CD14-positive monocyte (primary cell): Measurements from ENCODE around the gene USP17L21. TPM values are rescaled to one million over a fixed set of nuclear protein-coding genes. Genes with fewer than 3 reads are reported as not detected.
A peak's percentile ranks its signal among the peaks of the same experiment; 100 is the strongest.
"Not testable (repeated sequence)": the region's sequence is repeated elsewhere in the genome, so short reads cannot be mapped to it uniquely, and the experiment has no call there.

Source experiments
- DNase-seq, 3 donors: peaks; one replicate each; pipeline ENCODE4 v3.0.0-alpha.2; 2011 to 2022
- H2AFZ ChIP-seq: 2 replicates; pipeline ENCODE4 v1.6.0; 2012; ENCODE audit warnings: mild to moderate bottlenecking, low read depth, low read length, inconsistent platforms; ENCODE audit not compliant: insufficient read depth, poor library complexity, severe bottlenecking
- H3K27ac ChIP-seq, 2 donors: 1 replicate in 1 of 2; 2 replicates in 1 of 2; pipeline ENCODE4 v1.5.1; 2012 to 2013; ENCODE audit warnings: low read length in 2 of 2, control low read depth in 1 of 2, inconsistent platforms in 1 of 2, low read depth in 1 of 2, mild to moderate bottlenecking in 1 of 2
- H3K27me3 ChIP-seq, 2 donors: one replicate each; pipeline versions ENCODE4 v1.6.0 to v1.6.1; 2011 to 2013; ENCODE audit warnings: low read length in 2 of 2; ENCODE audit not compliant: control insufficient read depth in 2 of 2, insufficient read depth in 2 of 2
- H3K36me3 ChIP-seq, 2 donors: replicated peaks in 1 of 2; 1 replicate in 1 of 2; 2 replicates in 1 of 2; pipeline versions ENCODE4 v1.5.1 to v1.6.1; 2012 to 2013; ENCODE audit warnings: low read length in 2 of 2, control low read depth in 1 of 2, inconsistent platforms in 1 of 2, mild to moderate bottlenecking in 1 of 2; ENCODE audit not compliant: insufficient read depth in 2 of 2, control insufficient read depth in 1 of 2
- H3K4me1 ChIP-seq, 2 donors: 1 replicate in 1 of 2; 2 replicates in 1 of 2; pipeline versions ENCODE4 v1.5.1 to v1.6.1; 2012 to 2013; ENCODE audit warnings: low read length in 2 of 2, control low read depth in 1 of 2, inconsistent platforms in 1 of 2, mild to moderate bottlenecking in 1 of 2, moderate library complexity in 1 of 2; ENCODE audit not compliant: insufficient read depth in 2 of 2, control insufficient read depth in 1 of 2
- H3K4me2 ChIP-seq: replicated peaks from 2 replicates; pipeline ENCODE3; 2012; ENCODE audit warnings: low read length, moderate library complexity, mild to moderate bottlenecking; ENCODE audit not compliant: poor library complexity, severe bottlenecking; ENCODE audit errors: extremely low read depth
- H3K4me3 ChIP-seq, 3 experiments: fragments of 200-600 bp in 1 of 3; sonication (generic) in 1 of 3; replicated peaks in 1 of 3; 1 replicate in 2 of 3; 2 replicates in 1 of 3; pipeline ENCODE4 v1.5.1; 2011 to 2013; ENCODE audit warnings: low read length in 3 of 3, mild to moderate bottlenecking in 3 of 3, control low read depth in 2 of 3, low read depth in 2 of 3, inconsistent platforms in 1 of 3, moderate library complexity in 1 of 3
- H3K79me2 ChIP-seq: 2 replicates; pipeline ENCODE4 v1.6.0; 2012; ENCODE audit warnings: mild to moderate bottlenecking, control low read depth, inconsistent platforms, low read length, moderate library complexity; ENCODE audit not compliant: insufficient read depth
- H3K9ac ChIP-seq: 2 replicates; pipeline ENCODE4 v1.6.0; 2017; ENCODE audit warnings: low read length, mild to moderate bottlenecking; ENCODE audit not compliant: insufficient read depth, poor library complexity, severe bottlenecking
- H3K9me3 ChIP-seq, 2 donors: replicated peaks in 1 of 2; 1 replicate in 1 of 2; 2 replicates in 1 of 2; pipeline versions ENCODE4 v1.5.1 to v1.6.1; 2012 to 2013; ENCODE audit warnings: low read length in 2 of 2, control low read depth in 1 of 2; ENCODE audit not compliant: control insufficient read depth in 1 of 2, insufficient read depth in 1 of 2
- H4K20me1 ChIP-seq: 2 replicates; pipeline ENCODE4 v1.6.0; 2012; ENCODE audit warnings: mild to moderate bottlenecking, low read length, control low read depth, moderate library complexity; ENCODE audit not compliant: insufficient read depth
- H3K27ac Mint-ChIP-seq, 7 donors: one replicate each; pipeline ENCODE4 v1.8.0; 2020; ENCODE audit warnings: mild to moderate bottlenecking in 7 of 7, mixed read lengths in 7 of 7, moderate library complexity in 6 of 7, inconsistent platforms in 2 of 7
- H3K27me3 Mint-ChIP-seq, 3 donors: one replicate each; pipeline ENCODE4 v1.8.0; 2021 to 2022; ENCODE audit warnings: low read depth in 3 of 3, mild to moderate bottlenecking in 3 of 3, mixed read lengths in 3 of 3, moderate library complexity in 3 of 3, inconsistent platforms in 1 of 3
- H3K36me3 Mint-ChIP-seq, 2 donors: one replicate each; pipeline ENCODE4 v1.8.0; 2020; ENCODE audit warnings: mixed read lengths in 2 of 2, inconsistent platforms in 1 of 2, mild to moderate bottlenecking in 1 of 2
- H3K4me1 Mint-ChIP-seq: one replicate; pipeline ENCODE4 v1.8.0; 2020; ENCODE audit warnings: mild to moderate bottlenecking, mixed read lengths
- H3K4me3 Mint-ChIP-seq, 2 donors: one replicate each; pipeline ENCODE4 v1.8.0; 2020; ENCODE audit warnings: mild to moderate bottlenecking in 2 of 2, mixed read lengths in 2 of 2, moderate library complexity in 1 of 2
- H3K9me3 Mint-ChIP-seq, 7 donors: one replicate each; pipeline ENCODE4 v1.8.0; 2020 to 2022; ENCODE audit warnings: mixed read lengths in 7 of 7, mild to moderate bottlenecking in 6 of 7, moderate library complexity in 6 of 7, inconsistent platforms in 2 of 7
- WGBS: methylation state at CpG from one replicate; pipeline ENCODE4 v1.1.5; 2013; ENCODE audit warnings: missing lambda C conversion rate; ENCODE audit not compliant: insufficient coverage; 5-methylcytosine and 5-hydroxymethylcytosine counted together
- intact Hi-C, 2 donors: fragments of 100-400 bp; cut with micrococcal nuclease; formaldehyde crosslinking; loops; one replicate each; pipeline versions ENCODE4 v1.15.0 to v1.15.1; 2023
- polyA plus RNA-seq, 3 donors: library from polyadenylated mRNA; depleted of rRNA in 1 of 3; unstranded in 2 of 3; stranded (reverse) in 1 of 3; fragments of 300-500 nt in 2 of 3; fragments of >200 nt in 1 of 3; fragmentation: Illumina TruSeq in 2 of 3; gene quantifications; 1 replicate in 2 of 3; 2 replicates in 1 of 3; pipeline ENCODE4 v1.2.3, GENCODE V29; 2012 to 2021

USP17L21 gene
- polyA plus RNA-seq, 3 donors, result not detected

DNA sequence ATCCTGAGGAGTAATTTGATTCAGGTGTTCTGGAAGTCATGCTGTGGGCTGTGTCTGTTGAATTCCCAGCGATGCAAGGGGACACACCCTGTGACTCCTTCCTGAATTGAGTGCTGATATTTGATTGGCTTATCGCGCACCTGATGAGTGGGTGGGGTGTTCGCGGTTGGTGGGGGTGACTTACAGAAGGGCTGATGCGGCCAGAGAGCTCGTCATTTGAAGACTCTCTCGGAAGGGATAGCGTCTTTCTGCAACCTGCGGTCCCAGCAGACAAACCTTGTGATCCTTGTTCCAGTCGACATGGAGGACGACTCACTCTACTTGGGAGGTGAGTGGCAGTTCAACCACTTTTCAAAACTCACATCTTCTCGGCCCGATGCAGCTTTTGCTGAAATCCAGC lies 19.1 kb upstream of the USP17L21 start, which contains the start of gene USP17L17:
USP17L17 (plus strand) TSS at position 301 of the 400 bp plus-strand sequence; CDS start at position 301, 0 bp downstream.
- H3K79me2 ChIP-seq, H3K9me3 Mint-ChIP-seq, H2AFZ ChIP-seq, H3K9me3 ChIP-seq, H4K20me1 ChIP-seq, H3K27ac ChIP-seq, H3K36me3 Mint-ChIP-seq, H3K4me2 ChIP-seq, DNase-seq, H3K27me3 ChIP-seq, H3K27ac Mint-ChIP-seq, intact Hi-C loops, H3K4me3 Mint-ChIP-seq, H3K4me1 ChIP-seq, H3K9ac ChIP-seq, H3K27me3 Mint-ChIP-seq, H3K36me3 ChIP-seq, H3K4me1 Mint-ChIP-seq, H3K4me3 ChIP-seq: not testable (repeated sequence)
- WGBS, result no CpG with 5 or more reads among the region's 14 CpGs

DNA sequence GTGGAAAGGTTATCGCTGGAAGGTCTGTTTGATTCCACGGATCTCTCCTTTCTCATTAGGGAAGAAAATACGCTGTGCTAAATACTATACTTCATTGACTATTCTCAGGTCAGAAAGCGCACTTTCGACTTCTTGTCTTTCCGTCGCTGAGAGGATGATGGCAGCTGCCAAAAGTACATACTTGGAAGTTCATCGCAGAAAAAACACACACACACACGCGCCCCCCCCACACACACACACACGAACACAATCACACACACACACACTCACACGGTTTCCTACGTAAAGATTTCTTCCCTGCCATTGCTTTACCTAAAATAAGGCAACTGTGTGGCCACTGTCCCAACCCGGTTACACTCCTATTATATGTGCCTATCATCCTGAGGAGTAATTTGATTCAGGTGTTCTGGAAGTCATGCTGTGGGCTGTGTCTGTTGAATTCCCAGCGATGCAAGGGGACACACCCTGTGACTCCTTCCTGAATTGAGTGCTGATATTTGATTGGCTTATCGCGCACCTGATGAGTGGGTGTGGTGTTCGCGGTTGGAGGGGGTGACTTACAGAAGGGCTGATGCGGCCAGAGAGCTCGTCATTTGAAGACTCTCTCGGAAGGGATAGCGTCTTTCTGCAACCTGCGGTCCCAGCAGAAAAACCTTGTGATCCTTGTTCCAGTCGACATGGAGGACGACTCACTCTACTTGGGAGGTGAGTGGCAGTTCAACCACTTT lies 14.6 kb upstream of the USP17L21 start, which contains the start of gene USP17L18:
USP17L18 (plus strand) TSS at position 678 of the 728 bp plus-strand sequence; CDS start at position 678, 0 bp downstream.
- intact Hi-C loops, H3K4me3 Mint-ChIP-seq, H3K4me1 Mint-ChIP-seq, H3K27me3 Mint-ChIP-seq, H3K4me1 ChIP-seq, H2AFZ ChIP-seq, H3K36me3 Mint-ChIP-seq, H3K9me3 ChIP-seq, H3K27ac ChIP-seq, H3K36me3 ChIP-seq, H3K4me3 ChIP-seq, H3K9ac ChIP-seq, H4K20me1 ChIP-seq, H3K9me3 Mint-ChIP-seq, H3K27me3 ChIP-seq, H3K4me2 ChIP-seq, H3K79me2 ChIP-seq, H3K27ac Mint-ChIP-seq: not testable (repeated sequence)
- DNase-seq, result peak in 1 of 3 donors; percentile 0
- 96% methylated on average over 4 of the region's 26 CpGs for WGBS

DNA sequence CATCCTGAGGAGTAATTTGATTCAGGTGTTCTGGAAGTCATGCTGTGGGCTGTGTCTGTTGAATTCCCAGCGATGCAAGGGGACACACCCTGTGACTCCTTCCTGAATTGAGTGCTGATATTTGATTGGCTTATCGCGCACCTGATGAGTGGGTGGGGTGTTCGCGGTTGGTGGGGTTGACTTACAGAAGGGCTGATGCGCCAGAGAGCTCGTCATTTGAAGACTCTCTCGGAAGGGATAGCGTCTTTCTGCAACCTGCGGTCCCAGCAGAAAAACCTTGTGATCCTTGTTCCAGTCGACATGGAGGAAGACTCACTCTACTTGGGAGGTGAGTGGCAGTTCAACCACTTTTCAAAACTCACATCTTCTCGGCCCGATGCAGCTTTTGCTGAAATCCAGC lies 9.6 kb upstream of the USP17L21 start, which contains the start of gene USP17L19:
USP17L19 (plus strand) TSS at position 301 of the 400 bp plus-strand sequence; CDS start at position 301, 0 bp downstream.
- H3K9ac ChIP-seq, H2AFZ ChIP-seq, intact Hi-C loops, H3K4me1 ChIP-seq, H3K4me3 ChIP-seq, H3K36me3 Mint-ChIP-seq, H3K4me2 ChIP-seq, H4K20me1 ChIP-seq, H3K27me3 ChIP-seq, H3K27ac Mint-ChIP-seq, H3K9me3 ChIP-seq, H3K9me3 Mint-ChIP-seq, DNase-seq, H3K27ac ChIP-seq, H3K36me3 ChIP-seq, H3K4me3 Mint-ChIP-seq, H3K4me1 Mint-ChIP-seq, H3K27me3 Mint-ChIP-seq, H3K79me2 ChIP-seq: not testable (repeated sequence)
- WGBS, result no CpG with 5 or more reads among the region's 13 CpGs

DNA sequence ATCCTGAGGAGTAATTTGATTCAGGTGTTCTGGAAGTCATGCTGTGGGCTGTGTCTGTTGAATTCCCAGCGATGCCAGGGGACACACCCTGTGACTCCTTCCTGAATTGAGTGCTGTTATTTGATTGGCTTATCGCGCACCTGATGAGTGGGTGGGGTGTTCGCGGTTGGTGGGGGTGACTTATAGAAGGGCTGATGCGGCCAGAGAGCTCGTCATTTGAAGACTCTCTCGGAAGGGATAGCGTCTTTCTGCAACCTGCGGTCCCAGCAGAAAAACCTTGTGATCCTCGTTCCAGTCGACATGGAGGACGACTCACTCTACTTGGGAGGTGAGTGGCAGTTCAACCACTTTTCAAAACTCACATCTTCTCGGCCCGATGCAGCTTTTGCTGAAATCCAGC lies 4.8 kb upstream of the USP17L21 start, which contains the start of gene USP17L20:
USP17L20 (plus strand) TSS at position 301 of the 400 bp plus-strand sequence; CDS start at position 301, 0 bp downstream.
- H3K36me3 Mint-ChIP-seq, H3K79me2 ChIP-seq, H3K9me3 ChIP-seq, H3K9me3 Mint-ChIP-seq, H3K4me3 Mint-ChIP-seq, H3K9ac ChIP-seq, H3K4me3 ChIP-seq, DNase-seq, intact Hi-C loops, H3K4me1 Mint-ChIP-seq, H3K27me3 Mint-ChIP-seq, H2AFZ ChIP-seq, H4K20me1 ChIP-seq, H3K36me3 ChIP-seq, H3K4me2 ChIP-seq, H3K27me3 ChIP-seq, H3K27ac ChIP-seq, H3K4me1 ChIP-seq, H3K27ac Mint-ChIP-seq: not testable (repeated sequence)
- WGBS, result no CpG with 5 or more reads among the region's 15 CpGs
